OCI-LY1 (cell line): ENCODE measurements around the gene SFMBT2.

Source experiments
- H2AFZ ChIP-seq: fragments of 200-600 bp; sonication (generic), shearing (Covaris generic); 2 replicates; pipeline ENCODE4 v1.6.0; 2014; ENCODE audit warnings: antibody characterized with exemption, mild to moderate bottlenecking, low read length
- H3F3A ChIP-seq: fragments of 200-600 bp; sonication (generic), shearing (Covaris generic); 2 replicates; pipeline ENCODE4 v1.6.0; 2014; ENCODE audit warnings: mild to moderate bottlenecking, antibody characterized with exemption, low read length, moderate library complexity; ENCODE audit not compliant: insufficient read depth
- H3K27ac ChIP-seq: fragments of 200-600 bp; sonication (generic); 2 replicates; pipeline ENCODE4 v1.5.1; 2014; ENCODE audit warnings: low read length, mixed run types, mild to moderate bottlenecking, low read depth; ENCODE audit not compliant: poor library complexity, severe bottlenecking
- H3K27me3 ChIP-seq: fragments of 200-600 bp; sonication (generic); 2 replicates; pipeline ENCODE4 v1.6.0; 2014; ENCODE audit warnings: antibody characterized with exemption, mild to moderate bottlenecking, low read length, moderate library complexity; ENCODE audit not compliant: insufficient read depth
- H3K36me3 ChIP-seq: fragments of 200-600 bp; sonication (generic); 2 replicates; pipeline ENCODE4 v1.6.1; 2014; ENCODE audit warnings: mild to moderate bottlenecking, antibody characterized with exemption, low read length, moderate library complexity, mixed read lengths; ENCODE audit not compliant: insufficient read depth
- H3K4me1 ChIP-seq: fragments of 200-600 bp; sonication (generic); 2 replicates; pipeline ENCODE4 v1.5.1; 2014; ENCODE audit warnings: mild to moderate bottlenecking, low read length, moderate library complexity; ENCODE audit not compliant: insufficient read depth, severe bottlenecking
- H3K4me2 ChIP-seq: fragments of 200-600 bp; sonication (generic), shearing (Covaris generic); 2 replicates; pipeline ENCODE4 v1.6.1; 2014; ENCODE audit warnings: low read length
- H3K4me3 ChIP-seq: fragments of 200-600 bp; sonication (generic); 2 replicates; pipeline ENCODE4 v1.5.1; 2014; ENCODE audit warnings: low read length, low read depth, mild to moderate bottlenecking, mixed read lengths; ENCODE audit not compliant: poor library complexity, severe bottlenecking
- H3K79me2 ChIP-seq: fragments of 200-600 bp; shearing (Covaris generic); 2 replicates; pipeline ENCODE4 v1.6.1; 2016; ENCODE audit warnings: mixed run types, low read length, mixed read lengths; ENCODE audit not compliant: insufficient read depth
- H3K9ac ChIP-seq: fragments of 200-600 bp; sonication (generic), shearing (Covaris generic); 2 replicates; pipeline ENCODE4 v1.6.1; 2014; ENCODE audit warnings: mild to moderate bottlenecking, low read length, mixed read lengths
- H3K9me2 ChIP-seq: fragments of 200-600 bp; sonication (generic), shearing (Covaris generic); 2 replicates; pipeline ENCODE4 v1.6.1; 2014; ENCODE audit warnings: low read depth, mild to moderate bottlenecking, low read length, mixed read lengths
- H3K9me3 ChIP-seq: fragments of 200-600 bp; shearing (Covaris generic); 2 replicates; pipeline ENCODE4 v1.6.1; 2014; ENCODE audit warnings: low read length, mixed read lengths
- H4K20me1 ChIP-seq: fragments of 200-600 bp; sonication (generic), shearing (Covaris generic); 2 replicates; pipeline ENCODE4 v1.6.0; 2016; ENCODE audit warnings: mild to moderate bottlenecking, low read length; ENCODE audit not compliant: insufficient read depth
- EZH2 ChIP-seq: fragments of 200-600 bp; sonication (generic), shearing (Covaris generic); IDR thresholded peaks from 2 replicates; pipeline ENCODE4 v1.8.0; 2017; ENCODE audit warnings: borderline replicate concordance, mixed run types, mild to moderate bottlenecking, antibody characterized with exemption, low read length, moderate library complexity, mixed read lengths
- TF ChIP-seq, protein P1 (sequence below): fragments of 200-600 bp; sonication (generic), shearing (Covaris generic); IDR thresholded peaks from 2 replicates; pipeline ENCODE4 v1.5.1; 2017; ENCODE audit warnings: mild to moderate bottlenecking, antibody characterized with exemption, low read length, moderate library complexity, mixed read lengths

SFMBT2 gene

GRCh38 chr10:7202793-7203355 is 208.0 kb downstream of the SFMBT2 start:
- peaks cover 29% of the 10 kb centered on the region for H3K36me3 ChIP-seq
- no peak overlapping the region for H3K4me2 ChIP-seq
- TF ChIP-seq EZH2, result no peak
- TF ChIP-seq, protein P1, sequence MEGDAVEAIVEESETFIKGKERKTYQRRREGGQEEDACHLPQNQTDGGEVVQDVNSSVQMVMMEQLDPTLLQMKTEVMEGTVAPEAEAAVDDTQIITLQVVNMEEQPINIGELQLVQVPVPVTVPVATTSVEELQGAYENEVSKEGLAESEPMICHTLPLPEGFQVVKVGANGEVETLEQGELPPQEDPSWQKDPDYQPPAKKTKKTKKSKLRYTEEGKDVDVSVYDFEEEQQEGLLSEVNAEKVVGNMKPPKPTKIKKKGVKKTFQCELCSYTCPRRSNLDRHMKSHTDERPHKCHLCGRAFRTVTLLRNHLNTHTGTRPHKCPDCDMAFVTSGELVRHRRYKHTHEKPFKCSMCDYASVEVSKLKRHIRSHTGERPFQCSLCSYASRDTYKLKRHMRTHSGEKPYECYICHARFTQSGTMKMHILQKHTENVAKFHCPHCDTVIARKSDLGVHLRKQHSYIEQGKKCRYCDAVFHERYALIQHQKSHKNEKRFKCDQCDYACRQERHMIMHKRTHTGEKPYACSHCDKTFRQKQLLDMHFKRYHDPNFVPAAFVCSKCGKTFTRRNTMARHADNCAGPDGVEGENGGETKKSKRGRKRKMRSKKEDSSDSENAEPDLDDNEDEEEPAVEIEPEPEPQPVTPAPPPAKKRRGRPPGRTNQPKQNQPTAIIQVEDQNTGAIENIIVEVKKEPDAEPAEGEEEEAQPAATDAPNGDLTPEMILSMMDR, result no peak
- H2AFZ ChIP-seq, result no peak overlapping the region
- H3K9me2 ChIP-seq, result no peaks in the 10 kb centered on the region
- no peaks in the 10 kb centered on the region for H3F3A ChIP-seq
- no peak overlapping the region for H3K4me3 ChIP-seq
- no peak overlapping the region for H3K9ac ChIP-seq
- no peaks in the 10 kb centered on the region for H3K4me1 ChIP-seq
- H3K9me3 ChIP-seq, result no peaks in the 10 kb centered on the region
- H4K20me1 ChIP-seq, result no peaks in the 10 kb centered on the region
- no peak overlapping the region for H3K27ac ChIP-seq
- no peaks in the 10 kb centered on the region for H3K79me2 ChIP-seq
- no peaks in the 10 kb centered on the region for H3K27me3 ChIP-seq

DNA sequence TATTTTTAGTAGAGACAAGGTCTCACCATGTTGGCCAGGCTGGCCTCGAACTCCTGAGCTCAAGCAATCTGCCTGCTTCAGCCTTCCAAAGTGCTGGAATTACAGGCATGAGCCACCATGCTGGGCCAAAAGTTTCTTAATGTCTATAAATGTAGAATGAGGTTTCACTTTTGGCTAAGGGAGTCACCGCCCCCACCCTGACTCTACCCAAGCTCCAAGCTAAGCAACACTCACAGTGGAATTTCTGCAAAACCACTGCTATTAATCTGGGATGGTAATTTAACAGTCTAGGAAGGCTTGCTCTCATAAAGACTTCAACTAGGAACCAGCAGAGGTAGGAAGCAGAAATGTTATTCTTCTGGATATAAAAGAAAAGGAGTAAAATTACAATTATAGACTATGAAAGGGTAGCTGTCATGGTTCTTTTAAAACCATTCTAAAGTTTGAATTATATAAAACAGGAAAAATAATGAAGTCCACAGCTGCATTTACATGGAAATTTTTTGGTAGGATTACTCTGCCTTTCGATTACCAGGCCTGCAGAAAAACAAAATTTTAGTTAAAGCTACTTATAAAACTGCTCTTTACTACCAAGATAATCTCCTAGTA is 211.6 kb downstream of the SFMBT2 start:
- Histone ChIP-seq H3K4me2 (no peak overlapping the region), H3K9ac (no peak overlapping the region), H3K9me3 (0 out of 2 replicates have a peak, but pooled peaks cover 3% of the 10 kb centered on the region), H3K27me3 (no peaks in the 10 kb centered on the region), H3K27ac (no peak overlapping the region), H4K20me1 (no peaks in the 10 kb centered on the region), H3K4me1 (no peaks in the 10 kb centered on the region), H3K4me3 (no peak overlapping the region), H3K9me2 (no peaks in the 10 kb centered on the region), H3K79me2 (no peaks in the 10 kb centered on the region), H2AFZ (no peak overlapping the region), H3F3A (no peaks in the 10 kb centered on the region), H3K36me3 (peaks cover 50% of the 10 kb centered on the region)
- TF ChIP-seq, protein P1, result no peak
- no peak for TF ChIP-seq EZH2

DNA sequence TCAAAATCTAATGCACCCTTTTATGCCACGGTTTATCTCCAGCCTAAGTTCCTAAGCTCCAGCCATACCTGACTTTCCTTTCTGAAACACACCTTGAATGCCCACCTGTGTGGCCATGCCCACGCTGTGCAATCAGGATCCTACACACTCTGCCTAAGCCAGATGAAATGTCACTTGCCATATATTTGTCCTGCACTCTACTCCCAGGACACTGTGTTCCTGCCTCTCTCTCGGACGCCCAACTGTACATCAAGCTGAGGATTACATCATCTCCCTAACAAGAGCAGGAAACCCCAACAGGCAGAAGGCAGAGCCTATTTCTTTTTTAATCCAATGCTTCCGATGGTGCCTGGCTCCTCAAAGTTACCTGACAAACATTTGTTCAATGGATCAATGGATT is 214.6 kb downstream of the SFMBT2 start:
- H3K4me1 ChIP-seq, result no peaks in the 10 kb centered on the region
- H4K20me1 ChIP-seq, result no peaks in the 10 kb centered on the region
- peaks cover 61% of the 10 kb centered on the region for H3K36me3 ChIP-seq
- H3K9ac ChIP-seq, result no peak overlapping the region
- no peaks in the 10 kb centered on the region for H3K79me2 ChIP-seq
- H3K27me3 ChIP-seq, result no peaks in the 10 kb centered on the region
- no peak overlapping the region for H2AFZ ChIP-seq
- no peak for TF ChIP-seq EZH2
- no peaks in the 10 kb centered on the region for H3K9me2 ChIP-seq
- no peaks in the 10 kb centered on the region for H3F3A ChIP-seq
- H3K4me2 ChIP-seq, result no peak overlapping the region
- no peak overlapping the region for H3K27ac ChIP-seq
- H3K9me3 ChIP-seq, result 0 out of 2 replicates have a peak, but pooled peaks cover 3% of the 10 kb centered on the region
- no peak overlapping the region for H3K4me3 ChIP-seq

DNA sequence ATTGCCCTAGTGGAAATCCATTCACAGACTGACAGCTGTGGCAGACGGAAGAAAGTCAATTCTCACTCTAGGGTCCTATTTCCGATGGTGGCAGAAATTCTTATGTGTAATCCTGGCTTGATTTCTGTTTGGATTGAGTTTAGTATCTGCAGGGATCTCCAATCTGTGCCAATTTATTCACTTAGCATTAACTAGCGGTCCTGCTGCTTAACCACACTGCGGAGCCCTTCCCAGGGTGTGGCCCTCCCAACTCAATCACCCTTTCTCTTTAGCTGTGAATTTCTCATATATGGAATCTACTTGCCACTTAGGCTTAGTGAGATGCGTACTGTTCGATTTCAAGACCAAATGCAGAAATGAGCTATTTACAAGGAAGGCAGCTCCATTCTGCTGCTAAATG is 215.7 kb downstream of the SFMBT2 start:
- peaks cover 62% of the 10 kb centered on the region for H3K36me3 ChIP-seq
- no peaks in the 10 kb centered on the region for H3K79me2 ChIP-seq
- no peak overlapping the region for H3K27ac ChIP-seq
- no peaks in the 10 kb centered on the region for H3K4me1 ChIP-seq
- H3K4me2 ChIP-seq, result no peak overlapping the region
- TF ChIP-seq, protein P1, result no peak
- no peak for TF ChIP-seq EZH2
- no peaks in the 10 kb centered on the region for H4K20me1 ChIP-seq
- no peaks in the 10 kb centered on the region for H3F3A ChIP-seq
- no peak overlapping the region for H3K9ac ChIP-seq
- H3K9me3 ChIP-seq, result 0 out of 2 replicates have a peak, but pooled peaks cover 3% of the 10 kb centered on the region
- no peaks in the 10 kb centered on the region for H3K9me2 ChIP-seq
- H3K4me3 ChIP-seq, result no peak overlapping the region
- H3K27me3 ChIP-seq, result no peaks in the 10 kb centered on the region
- no peak overlapping the region for H2AFZ ChIP-seq
